ENCODE results near the gene INPP5A.

Gene INPP5A

GRCh38 chr10:132804287-132804686 lies 266.7 kb downstream of the INPP5A start:
- TF ChIP-seq ZFP3 (CRISPR knock-in tag; IDR thresholded peaks at IDR 0.05): no peak
- TF ChIP-seq ESRRG (CRISPR knock-in tag; IDR thresholded peaks at IDR 0.05): no peak
- TF ChIP-seq ISL1 (CRISPR knock-in tag; IDR thresholded peaks at IDR 0.05): no peak
- TF ChIP-seq, protein P1, sequence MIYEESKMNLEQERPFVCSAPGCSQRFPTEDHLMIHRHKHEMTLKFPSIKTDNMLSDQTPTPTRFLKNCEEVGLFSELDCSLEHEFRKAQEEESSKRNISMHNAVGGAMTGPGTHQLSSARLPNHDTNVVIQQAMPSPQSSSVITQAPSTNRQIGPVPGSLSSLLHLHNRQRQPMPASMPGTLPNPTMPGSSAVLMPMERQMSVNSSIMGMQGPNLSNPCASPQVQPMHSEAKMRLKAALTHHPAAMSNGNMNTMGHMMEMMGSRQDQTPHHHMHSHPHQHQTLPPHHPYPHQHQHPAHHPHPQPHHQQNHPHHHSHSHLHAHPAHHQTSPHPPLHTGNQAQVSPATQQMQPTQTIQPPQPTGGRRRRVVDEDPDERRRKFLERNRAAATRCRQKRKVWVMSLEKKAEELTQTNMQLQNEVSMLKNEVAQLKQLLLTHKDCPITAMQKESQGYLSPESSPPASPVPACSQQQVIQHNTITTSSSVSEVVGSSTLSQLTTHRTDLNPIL (CRISPR knock-in tag; IDR thresholded peaks at IDR 0.05; ENCODE audit: low read depth): no peak
- TF ChIP-seq ZFP30 (CRISPR knock-in tag; IDR thresholded peaks at IDR 0.05): no peak
- no peak for TF ChIP-seq ZNF70 (CRISPR knock-in tag; IDR thresholded peaks at IDR 0.05)
- no peak for TF ChIP-seq BACH2 (CRISPR knock-in tag; IDR thresholded peaks at IDR 0.05; ENCODE audit: borderline replicate concordance)
- no peak for TF ChIP-seq ZC3H10 (CRISPR knock-in tag; IDR thresholded peaks at IDR 0.05)
- TF ChIP-seq TSHZ2 (CRISPR knock-in tag; IDR thresholded peaks at IDR 0.05): no peak
- TF ChIP-seq CSRNP3 (CRISPR knock-in tag; IDR thresholded peaks at IDR 0.05): no peak
- ATAC-seq: no peak

DNA sequence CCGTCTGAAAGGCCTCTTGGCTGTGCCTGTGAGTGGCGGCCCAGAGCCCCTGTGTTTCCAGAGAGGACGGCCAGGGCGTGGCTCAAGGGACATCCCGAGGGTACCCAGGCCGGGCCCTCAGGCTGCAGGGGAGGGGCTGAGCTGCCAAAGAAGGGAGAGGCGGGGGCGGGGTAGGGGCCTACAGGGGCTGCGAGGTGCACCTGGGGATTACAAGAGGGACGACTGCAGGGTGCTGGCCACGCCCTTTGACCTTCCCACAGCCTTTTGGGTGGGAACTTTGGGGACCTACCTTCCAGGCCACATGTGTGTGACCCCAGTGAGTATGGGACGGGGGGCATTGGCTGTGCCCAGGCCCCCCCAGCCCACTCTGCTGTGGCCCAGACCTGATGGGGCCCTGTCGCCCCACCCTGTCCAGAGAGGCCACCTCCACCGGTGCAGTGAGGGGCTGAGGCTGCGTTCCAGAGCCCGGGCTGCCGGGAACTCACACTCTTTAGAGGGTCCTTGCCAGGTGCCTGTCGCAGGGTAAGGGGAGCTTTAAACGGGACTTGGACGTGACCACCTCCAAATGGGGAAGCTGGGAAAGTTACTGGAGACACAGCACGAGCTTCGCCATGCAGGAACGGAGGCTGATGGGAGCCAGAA lies 267.3 kb downstream of the INPP5A start:
- TF ChIP-seq, protein P2, sequence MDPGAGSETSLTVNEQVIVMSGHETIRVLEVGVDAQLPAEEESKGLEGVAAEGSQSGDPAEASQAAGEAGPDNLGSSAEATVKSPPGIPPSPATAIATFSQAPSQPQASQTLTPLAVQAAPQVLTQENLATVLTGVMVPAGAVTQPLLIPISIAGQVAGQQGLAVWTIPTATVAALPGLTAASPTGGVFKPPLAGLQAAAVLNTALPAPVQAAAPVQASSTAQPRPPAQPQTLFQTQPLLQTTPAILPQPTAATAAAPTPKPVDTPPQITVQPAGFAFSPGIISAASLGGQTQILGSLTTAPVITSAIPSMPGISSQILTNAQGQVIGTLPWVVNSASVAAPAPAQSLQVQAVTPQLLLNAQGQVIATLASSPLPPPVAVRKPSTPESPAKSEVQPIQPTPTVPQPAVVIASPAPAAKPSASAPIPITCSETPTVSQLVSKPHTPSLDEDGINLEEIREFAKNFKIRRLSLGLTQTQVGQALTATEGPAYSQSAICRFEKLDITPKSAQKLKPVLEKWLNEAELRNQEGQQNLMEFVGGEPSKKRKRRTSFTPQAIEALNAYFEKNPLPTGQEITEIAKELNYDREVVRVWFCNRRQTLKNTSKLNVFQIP (CRISPR knock-in tag; IDR thresholded peaks at IDR 0.05; ENCODE audit: borderline replicate concordance, low read depth): no peak
- TF ChIP-seq ZNF70 (CRISPR knock-in tag; IDR thresholded peaks at IDR 0.05): no peak
- ATAC-seq: no peak

GRCh38 chr10:132805599-132805998 lies 268.0 kb downstream of the INPP5A start:
- no peak for ATAC-seq
- TF ChIP-seq PATZ1 (CRISPR knock-in tag; IDR thresholded peaks at IDR 0.05; ENCODE audit: borderline replicate concordance) (no peak), GLIS3 (CRISPR knock-in tag; IDR thresholded peaks at IDR 0.05) (no peak), CSDC2 (CRISPR knock-in tag; IDR thresholded peaks at IDR 0.05) (no peak), ZC3H10 (CRISPR knock-in tag; IDR thresholded peaks at IDR 0.05) (no peak), ZNF70 (CRISPR knock-in tag; IDR thresholded peaks at IDR 0.05) (no peak), TSHZ2 (CRISPR knock-in tag; IDR thresholded peaks at IDR 0.05) (no peak), ZNF8 (CRISPR knock-in tag; IDR thresholded peaks at IDR 0.05) (no peak), ARNTL (CRISPR knock-in tag; IDR thresholded peaks at IDR 0.05; ENCODE audit: borderline replicate concordance, low read depth) (no peak), TOX (CRISPR knock-in tag; IDR thresholded peaks at IDR 0.05; ENCODE audit: borderline replicate concordance) (no peak), ZNF565 (CRISPR knock-in tag; conservative IDR thresholded peaks at IDR 0.05; ENCODE audit: low read depth) (no peak), TCF4 (CRISPR knock-in tag; IDR thresholded peaks at IDR 0.05; ENCODE audit: borderline replicate concordance) (no peak), SNAI2 (CRISPR knock-in tag; IDR thresholded peaks at IDR 0.05) (no peak), ESRRG (CRISPR knock-in tag; IDR thresholded peaks at IDR 0.05) (no peak), ISL1 (CRISPR knock-in tag; IDR thresholded peaks at IDR 0.05) (no peak), BACH2 (CRISPR knock-in tag; IDR thresholded peaks at IDR 0.05; ENCODE audit: borderline replicate concordance) (no peak), CSRNP3 (CRISPR knock-in tag; IDR thresholded peaks at IDR 0.05) (no peak)
- TF ChIP-seq, protein P1 (CRISPR knock-in tag; IDR thresholded peaks at IDR 0.05; ENCODE audit: low read depth): no peak

Data from SK-N-SH treated with all-trans-retinoic acid at 6 μM for 48 hours (cell line).